Measurements from ENCODE around the gene CELF1. TPM values are rescaled to one million over a fixed set of nuclear protein-coding genes. Genes with fewer than 3 reads are reported as not detected.
A peak's percentile ranks its signal among the peaks of the same experiment; 100 is the strongest.

The CELF1 gene
- total RNA-seq, 4 donors from 2014 or later = 82.9 to 248 (median 96.7) TPM

DNA sequence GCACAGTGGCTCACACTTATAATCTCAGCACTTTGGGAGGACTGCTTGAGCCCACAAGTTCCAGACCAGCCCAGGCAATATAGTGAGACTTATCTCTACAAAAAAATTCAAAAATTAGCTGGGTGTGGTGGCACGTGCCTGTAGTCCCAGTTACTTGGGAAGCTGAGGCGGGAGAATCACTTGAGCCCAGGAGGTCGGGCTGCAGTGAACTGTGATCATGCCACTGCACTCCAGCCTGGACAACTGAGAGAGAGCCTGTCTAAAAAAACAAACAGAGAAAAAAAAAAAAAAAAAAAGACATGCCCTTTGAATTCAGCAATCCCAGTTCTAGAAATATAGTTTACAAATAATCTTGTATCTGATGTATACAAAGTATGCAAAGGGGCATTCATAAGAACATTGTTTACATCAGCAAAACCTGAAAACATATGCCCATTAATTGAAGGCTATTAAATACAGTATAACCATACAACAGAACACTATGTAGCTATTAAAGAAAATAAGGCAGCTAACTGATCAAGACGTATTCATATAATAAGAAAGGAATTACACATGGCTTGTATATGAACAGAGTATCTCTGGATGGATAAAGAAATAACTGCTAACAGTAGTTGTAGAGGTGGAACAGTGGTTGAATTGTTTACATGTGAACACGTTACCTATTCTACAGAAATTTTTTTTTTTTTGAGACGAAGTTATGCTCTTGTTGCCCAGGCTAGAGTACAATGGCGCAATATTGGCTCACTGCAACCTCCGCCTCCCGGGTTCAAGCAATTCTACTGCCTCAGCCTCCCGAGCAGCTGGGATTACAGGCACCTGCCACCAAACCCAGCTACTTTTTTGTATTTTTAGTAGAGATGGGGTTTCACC, 35.7 kb downstream of the CELF1 start:
- Histone ChIP-seq H3K9me3 (no peaks in the 10 kb centered on the region), H3K27me3 (no peaks in the 10 kb centered on the region), H3K27ac (no peak overlapping the region), H3K4me1 (peaks cover 27 to 92% (median 64%) of the 10 kb centered on the region in 4 donors), H3K36me3 (no peaks in the 10 kb centered on the region), H3K4me3 (no peak overlapping the region)
- intact Hi-C loops (cut with DNase I; ENCODE audit: low total_unique reads) (no loop called here), in situ Hi-C loops (cut with MboI; ENCODE audit: low pct_ligation_motif_present in 1 of 4, low pct_unique_long_range_greater_than_20kb in 1 of 4, low sequenced_read_pairs in 3 of 4) (no loop called here)
- DNase-seq = no peak
- TF ChIP-seq, protein P1, sequence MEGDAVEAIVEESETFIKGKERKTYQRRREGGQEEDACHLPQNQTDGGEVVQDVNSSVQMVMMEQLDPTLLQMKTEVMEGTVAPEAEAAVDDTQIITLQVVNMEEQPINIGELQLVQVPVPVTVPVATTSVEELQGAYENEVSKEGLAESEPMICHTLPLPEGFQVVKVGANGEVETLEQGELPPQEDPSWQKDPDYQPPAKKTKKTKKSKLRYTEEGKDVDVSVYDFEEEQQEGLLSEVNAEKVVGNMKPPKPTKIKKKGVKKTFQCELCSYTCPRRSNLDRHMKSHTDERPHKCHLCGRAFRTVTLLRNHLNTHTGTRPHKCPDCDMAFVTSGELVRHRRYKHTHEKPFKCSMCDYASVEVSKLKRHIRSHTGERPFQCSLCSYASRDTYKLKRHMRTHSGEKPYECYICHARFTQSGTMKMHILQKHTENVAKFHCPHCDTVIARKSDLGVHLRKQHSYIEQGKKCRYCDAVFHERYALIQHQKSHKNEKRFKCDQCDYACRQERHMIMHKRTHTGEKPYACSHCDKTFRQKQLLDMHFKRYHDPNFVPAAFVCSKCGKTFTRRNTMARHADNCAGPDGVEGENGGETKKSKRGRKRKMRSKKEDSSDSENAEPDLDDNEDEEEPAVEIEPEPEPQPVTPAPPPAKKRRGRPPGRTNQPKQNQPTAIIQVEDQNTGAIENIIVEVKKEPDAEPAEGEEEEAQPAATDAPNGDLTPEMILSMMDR (IDR thresholded peaks at IDR 0.05) = no peak
- TF ChIP-seq POLR2A (IDR thresholded peaks at IDR 0.05) (no peak), EP300 (IDR thresholded peaks at IDR 0.05; ENCODE audit: low read depth) (no peak), POLR2AphosphoS5 (IDR thresholded peaks at IDR 0.05) (no peak)
- WGBS, 2 donors (ENCODE audit: low coverage in 1 of 2) = 75 to 82% methylated on average over 5 to 10 of the region's 10 CpGs

- no peaks in the 10 kb centered on the region for H3K27me3 ChIP-seq
- intact Hi-C loops (cut with DNase I; ENCODE audit: low total_unique reads) = no loop called here
- peaks cover 27 to 89% (median 58%) of the 10 kb centered on the region in 4 donors for H3K4me1 ChIP-seq
- H3K4me3 ChIP-seq = no peak overlapping the region
- 49 to 80% methylated on average over 3 of the region's 3 CpGs for WGBS, 2 donors (ENCODE audit: low coverage in 1 of 2)
- no peak for DNase-seq
- no peak overlapping the region for H3K27ac ChIP-seq
- TF ChIP-seq EP300 (IDR thresholded peaks at IDR 0.05; ENCODE audit: low read depth) = no peak
- TF ChIP-seq, protein P1 (IDR thresholded peaks at IDR 0.05) = no peak
- no peaks in the 10 kb centered on the region for H3K36me3 ChIP-seq
- in situ Hi-C loops (cut with MboI; ENCODE audit: low pct_ligation_motif_present in 1 of 4, low pct_unique_long_range_greater_than_20kb in 1 of 4, low sequenced_read_pairs in 3 of 4) = no loop called here
- no peaks in the 10 kb centered on the region for H3K9me3 ChIP-seq
Measured at GRCh38 chr11:47516155-47516554, 36.8 kb downstream of the CELF1 start.

GRCh38 chr11:47514825-47515647, 37.9 kb downstream of the CELF1 start:
- TF ChIP-seq, protein P1 (IDR thresholded peaks at IDR 0.05) = no peak
- TF ChIP-seq POLR2AphosphoS5 (IDR thresholded peaks at IDR 0.05) (no peak), POLR2A (IDR thresholded peaks at IDR 0.05) (no peak), EP300 (IDR thresholded peaks at IDR 0.05; ENCODE audit: low read depth) (no peak)
- in situ Hi-C loops (cut with MboI; ENCODE audit: low pct_ligation_motif_present in 1 of 4, low pct_unique_long_range_greater_than_20kb in 1 of 4, low sequenced_read_pairs in 3 of 4) = no loop called here
- Histone ChIP-seq H3K4me3 (no peak overlapping the region), H3K27ac (peak overlapping the region in 2 of 4 donors; percentile 38 to 54), H3K36me3 (no peaks in the 10 kb centered on the region), H3K4me1 (peaks cover 27 to 90% (median 60%) of the 10 kb centered on the region in 4 donors), H3K9me3 (no peaks in the 10 kb centered on the region), H3K27me3 (no peaks in the 10 kb centered on the region)
- no peak for DNase-seq
- 69 to 80% methylated on average over 5 of the region's 5 CpGs for WGBS, 2 donors (ENCODE audit: low coverage in 1 of 2)
- intact Hi-C loops (cut with DNase I; ENCODE audit: low total_unique reads) = no loop called here

- in situ Hi-C loops (cut with MboI; ENCODE audit: low pct_ligation_motif_present in 1 of 4, low pct_unique_long_range_greater_than_20kb in 1 of 4, low sequenced_read_pairs in 3 of 4) (no loop called here), intact Hi-C loops (cut with DNase I; ENCODE audit: low total_unique reads) (no loop called here)
- Histone ChIP-seq H3K36me3 (no peaks in the 10 kb centered on the region), H3K9me3 (no peaks in the 10 kb centered on the region), H3K4me3 (no peak overlapping the region), H3K4me1 (peaks cover 33 to 91% (median 58%) of the 10 kb centered on the region in 4 donors), H3K27me3 (no peaks in the 10 kb centered on the region), H3K27ac (peak overlapping the region in 1 of 4 donors; percentile 54)
- 60% methylated on average over 2 of the region's 2 CpGs; no CpG with 5 or more reads in 1 of the 2 donors for WGBS, 2 donors (ENCODE audit: low coverage in 1 of 2)
- DNase-seq = no peak
- TF ChIP-seq POLR2A (IDR thresholded peaks at IDR 0.05) (no peak), EP300 (IDR thresholded peaks at IDR 0.05; ENCODE audit: low read depth) (no peak), POLR2AphosphoS5 (IDR thresholded peaks at IDR 0.05) (no peak)
- TF ChIP-seq, protein P1 (IDR thresholded peaks at IDR 0.05) = no peak
Measured at GRCh38 chr11:47512701-47513100, 40.2 kb downstream of the CELF1 start.
